Airway epithelial cell (primary cell): ENCODE data around the gene MTG1. TPM values are rescaled to one million over a fixed set of nuclear protein-coding genes. Genes with fewer than 3 reads are reported as not detected.

Experiments used
- total RNA-seq: library from RNA; depleted of rRNA; stranded (reverse); fragments of >200 nt; gene quantifications from 2 replicates; pipeline ENCODE4 v1.2.3, GENCODE V29; 2015

MTG1 gene
- 18.1 and 19.1 TPM in 2 replicates for total RNA-seq

GRCh38 chr10:133394064-133394663 lies at the start of gene MTG1:
Gene MTG1 (plus strand): TSS chr10:133394157. CDS start chr10:133394221, 64 bp downstream.

GRCh38 chr10:133357285-133358161 lies 36.4 kb upstream of the MTG1 start, which contains the start of gene FUOM:
Gene FUOM (minus strand): TSS chr10:133358019. CDS start chr10:133358007, 12 bp downstream.

GRCh38 chr10:133373174-133374090 lies 20.5 kb upstream of the MTG1 start, which contains the start of gene ECHS1:
Gene ECHS1 (minus strand): TSS chr10:133373354. CDS start chr10:133373333, 21 bp downstream.

GRCh38 chr10:133379152-133379800 lies 14.7 kb upstream of the MTG1 start, which contains the start of gene PAOX:
Gene PAOX (plus strand): TSS chr10:133379262. CDS start chr10:133379317, 55 bp downstream.

GRCh38 chr10:133424601-133425000 lies 30.6 kb downstream of the MTG1 start, which contains the start of gene SPRN:
Gene SPRN (minus strand): TSS chr10:133424625. CDS start chr10:133423681, 944 bp downstream.

GRCh38 chr10:133453516-133454203 lies 59.7 kb downstream of the MTG1 start, which contains the start of gene SCART1:
Gene SCART1 (plus strand): TSS chr10:133453945. CDS start chr10:133453998, 53 bp downstream.

Other genes with a start within 250 kb of the MTG1 start
- gene KNDC1, start 233.9 kb upstream of the MTG1 start, total RNA-seq = 0.09 TPM in 1 of 2 replicates, not detected in the other
- not detected in 2 replicates for gene UTF1, start 163.9 kb upstream of the MTG1 start, total RNA-seq
- gene VENTX, start 156.3 kb upstream of the MTG1 start, total RNA-seq = not detected in 2 replicates
- 26.9 and 30.5 TPM in 2 replicates for gene ADAM8, start 117.3 kb upstream of the MTG1 start, total RNA-seq
- 45.8 and 56.9 TPM in 2 replicates for gene TUBGCP2, start 85.3 kb upstream of the MTG1 start, total RNA-seq
- gene ZNF511, start 85.2 kb upstream of the MTG1 start, total RNA-seq = 24.4 and 29.0 TPM in 2 replicates
- not detected in 2 replicates for gene CALY, start 57.3 kb upstream of the MTG1 start, total RNA-seq
- gene PRAP1, start 46.8 kb upstream of the MTG1 start, total RNA-seq = not detected in 2 replicates
- 37.2 and 37.5 TPM in 2 replicates for gene FUOM, start 36.1 kb upstream of the MTG1 start, total RNA-seq
- 97.7 and 102 TPM in 2 replicates for gene ECHS1, start 20.8 kb upstream of the MTG1 start, total RNA-seq
- gene PAOX, start 14.9 kb upstream of the MTG1 start, total RNA-seq = 1.3 and 5.0 TPM in 2 replicates
- gene SPRN, start 30.5 kb downstream of the MTG1 start, total RNA-seq = not detected in 2 replicates
- gene SCART1, start 59.8 kb downstream of the MTG1 start, total RNA-seq = 0.51 and 0.63 TPM in 2 replicates
- not detected in 2 replicates for gene CYP2E1, start 133.2 kb downstream of the MTG1 start, total RNA-seq
- not detected in 2 replicates for gene SYCE1, start 171.4 kb downstream of the MTG1 start, total RNA-seq
- not detected in 2 replicates for gene FRG2B, start 232.6 kb downstream of the MTG1 start, total RNA-seq